DOHH2 (cell line): ENCODE measurements around the gene MROH7.

ENCODE experiments used
- H3F3A ChIP-seq: fragments of 200-600 bp; sonication (generic), shearing (Covaris generic); 2 replicates; pipeline ENCODE4 v1.6.0; 2016; ENCODE audit warnings: antibody characterized with exemption, mild to moderate bottlenecking; ENCODE audit not compliant: control insufficient read depth, insufficient read depth
- H3K27ac ChIP-seq: fragments of 200-600 bp; sonication (generic); 2 replicates; pipeline ENCODE4 v1.5.1; 2014; ENCODE audit warnings: low read depth, mild to moderate bottlenecking, low read length, moderate library complexity
- H3K27me3 ChIP-seq: fragments of 200-600 bp; sonication (generic); 2 replicates; pipeline ENCODE4 v1.6.1; 2014; ENCODE audit warnings: mild to moderate bottlenecking, low read length, mixed read lengths; ENCODE audit not compliant: control insufficient read depth
- H3K36me3 ChIP-seq: fragments of 200-600 bp; sonication (generic); 2 replicates; pipeline ENCODE4 v1.6.1; 2014; ENCODE audit warnings: mild to moderate bottlenecking, low read length, moderate library complexity, mixed read lengths; ENCODE audit not compliant: control insufficient read depth
- H3K4me1 ChIP-seq: fragments of 200-600 bp; sonication (generic); 2 replicates; pipeline ENCODE4 v1.6.1; 2014; ENCODE audit warnings: mild to moderate bottlenecking, low read length, mixed read lengths; ENCODE audit not compliant: control insufficient read depth
- H3K4me2 ChIP-seq: fragments of 200-600 bp; sonication (generic); 2 replicates; pipeline ENCODE4 v1.6.0; 2014; ENCODE audit warnings: mild to moderate bottlenecking, low read length, moderate library complexity
- H3K4me3 ChIP-seq: fragments of 200-600 bp; sonication (generic); 2 replicates; pipeline ENCODE4 v1.5.1; 2014; ENCODE audit warnings: mild to moderate bottlenecking, low read length, mixed read lengths
- H3K79me2 ChIP-seq: fragments of 200-600 bp; sonication (generic); 2 replicates; pipeline ENCODE4 v1.6.1; 2014; ENCODE audit warnings: mild to moderate bottlenecking, low read length, mixed read lengths; ENCODE audit not compliant: control insufficient read depth
- H3K9me2 ChIP-seq: fragments of 200-600 bp; sonication (generic); replicated peaks from 2 replicates; pipeline ENCODE4 v1.6.1; 2014; ENCODE audit warnings: mild to moderate bottlenecking, low read length, mixed read lengths; ENCODE audit not compliant: control insufficient read depth
- H3K9me3 ChIP-seq: fragments of 200-600 bp; sonication (generic); 2 replicates; pipeline ENCODE4 v1.6.1; 2014; ENCODE audit warnings: antibody characterized with exemption, low read length, mixed read lengths; ENCODE audit not compliant: control insufficient read depth, insufficient read depth
- H4K20me1 ChIP-seq: fragments of 200-600 bp; sonication (generic); 2 replicates; pipeline ENCODE4 v1.6.0; 2014; ENCODE audit warnings: low read depth, mild to moderate bottlenecking, antibody characterized with exemption, low read length, moderate library complexity; ENCODE audit not compliant: control insufficient read depth, insufficient read depth
- EZH2phosphoT487 ChIP-seq: fragments of 200-600 bp; sonication (generic); IDR thresholded peaks from 2 replicates; pipeline ENCODE4 v1.6.1; 2017; ENCODE audit warnings: borderline replicate concordance, mild to moderate bottlenecking, antibody characterized with exemption, low read length, moderate library complexity, mixed read lengths
- TF ChIP-seq, protein P1 (sequence below): fragments of 200-600 bp; sonication (generic); IDR thresholded peaks from one replicate; pipeline ENCODE4 v1.5.1; 2014; ENCODE audit warnings: antibody characterized with exemption, mild to moderate bottlenecking, low read depth, low read length; ENCODE audit not compliant: poor library complexity, severe bottlenecking

MROH7 gene

DNA sequence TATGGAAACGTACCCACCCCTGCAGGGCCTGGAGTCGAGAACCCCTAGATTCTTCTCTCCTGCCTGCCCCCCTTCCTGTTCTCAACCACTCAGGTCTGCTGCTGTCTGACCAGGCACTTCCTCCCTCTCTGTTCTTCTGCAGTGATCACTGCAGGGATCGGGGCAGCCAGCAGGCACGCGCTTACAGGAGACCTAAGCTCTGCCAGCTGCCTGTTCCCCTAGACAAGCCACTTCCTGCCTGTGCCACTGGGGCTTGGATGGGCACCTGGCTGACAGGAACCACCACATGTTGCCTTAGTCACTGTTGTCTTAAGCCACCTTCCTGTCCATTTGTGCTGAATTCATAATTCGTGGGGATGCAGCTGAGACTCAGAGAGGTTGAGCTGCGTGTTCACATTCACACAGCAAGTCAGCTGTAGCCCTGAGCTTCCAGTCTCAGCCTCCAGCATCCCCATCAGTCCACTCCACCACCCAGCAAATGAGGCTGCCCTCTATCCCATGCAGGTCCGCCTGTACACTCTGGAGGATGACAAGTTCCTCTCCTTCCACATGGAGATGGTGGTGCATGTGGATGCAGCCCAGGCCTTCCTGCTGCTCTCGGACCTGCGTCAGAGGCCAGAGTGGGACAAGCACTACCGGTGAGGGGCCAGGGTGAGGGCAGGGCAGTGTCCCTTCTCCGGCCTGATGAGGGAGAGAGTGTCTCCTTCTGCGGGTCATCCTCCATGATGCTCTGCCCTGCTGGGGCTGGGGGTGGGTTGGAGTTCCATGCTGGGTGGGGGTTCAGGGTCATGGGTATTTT, 36.8 kb upstream of the MROH7 start:
- Histone ChIP-seq H4K20me1 (no peaks in the 10 kb centered on the region), H3K27ac (no peak overlapping the region), H3K4me2 (no peak overlapping the region)

DNA sequence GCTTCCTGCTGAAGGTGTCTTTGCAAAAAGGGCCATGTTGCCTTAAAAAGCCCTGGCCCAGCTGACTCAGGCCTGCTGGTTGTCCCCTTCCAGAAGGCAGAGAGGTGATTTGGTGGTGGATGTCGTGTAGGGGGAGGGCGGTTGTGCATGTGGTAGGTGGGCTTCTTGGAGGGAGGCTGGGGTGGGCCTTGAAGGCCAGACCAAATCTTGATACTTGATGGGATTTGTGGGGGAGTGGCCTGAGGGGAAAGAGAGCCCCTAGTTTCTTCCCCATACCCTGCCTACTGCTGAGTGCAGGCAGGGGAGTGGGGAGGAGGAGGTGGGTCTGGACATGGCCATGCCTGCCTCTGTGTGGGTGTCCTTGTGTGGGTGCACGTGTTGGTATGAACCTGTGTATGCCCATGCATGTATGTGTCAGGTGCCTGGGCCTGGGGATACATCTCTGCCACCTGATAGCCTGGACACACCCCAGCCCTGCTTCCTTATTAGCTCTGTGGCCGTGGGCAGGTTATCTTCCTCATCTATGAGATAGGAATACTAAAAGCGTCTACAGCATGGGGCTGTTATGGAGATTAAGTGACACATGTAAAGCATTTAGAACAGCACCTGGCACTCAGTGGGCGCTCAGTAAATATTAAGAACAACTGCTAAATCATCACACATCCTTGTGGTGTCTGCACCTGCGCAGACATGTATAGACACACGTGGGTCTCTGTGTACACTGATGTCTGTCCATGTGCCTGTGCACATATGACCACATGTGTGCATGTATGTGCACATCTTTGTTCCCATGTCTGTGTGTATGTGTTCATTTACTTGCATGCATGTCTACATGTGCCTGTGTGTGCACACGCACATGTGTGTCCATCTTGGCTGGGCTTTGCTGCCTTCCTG, 35.2 kb upstream of the MROH7 start:
- no peak for TF ChIP-seq EZH2phosphoT487
- TF ChIP-seq, protein P1, sequence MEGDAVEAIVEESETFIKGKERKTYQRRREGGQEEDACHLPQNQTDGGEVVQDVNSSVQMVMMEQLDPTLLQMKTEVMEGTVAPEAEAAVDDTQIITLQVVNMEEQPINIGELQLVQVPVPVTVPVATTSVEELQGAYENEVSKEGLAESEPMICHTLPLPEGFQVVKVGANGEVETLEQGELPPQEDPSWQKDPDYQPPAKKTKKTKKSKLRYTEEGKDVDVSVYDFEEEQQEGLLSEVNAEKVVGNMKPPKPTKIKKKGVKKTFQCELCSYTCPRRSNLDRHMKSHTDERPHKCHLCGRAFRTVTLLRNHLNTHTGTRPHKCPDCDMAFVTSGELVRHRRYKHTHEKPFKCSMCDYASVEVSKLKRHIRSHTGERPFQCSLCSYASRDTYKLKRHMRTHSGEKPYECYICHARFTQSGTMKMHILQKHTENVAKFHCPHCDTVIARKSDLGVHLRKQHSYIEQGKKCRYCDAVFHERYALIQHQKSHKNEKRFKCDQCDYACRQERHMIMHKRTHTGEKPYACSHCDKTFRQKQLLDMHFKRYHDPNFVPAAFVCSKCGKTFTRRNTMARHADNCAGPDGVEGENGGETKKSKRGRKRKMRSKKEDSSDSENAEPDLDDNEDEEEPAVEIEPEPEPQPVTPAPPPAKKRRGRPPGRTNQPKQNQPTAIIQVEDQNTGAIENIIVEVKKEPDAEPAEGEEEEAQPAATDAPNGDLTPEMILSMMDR = no peak
- H3K27ac ChIP-seq = no peak overlapping the region
- no peaks in the 10 kb centered on the region for H3K27me3 ChIP-seq
- no peaks in the 10 kb centered on the region for H3F3A ChIP-seq
- H4K20me1 ChIP-seq = no peaks in the 10 kb centered on the region
- H3K9me3 ChIP-seq = no peaks in the 10 kb centered on the region
- H3K9me2 ChIP-seq = no peaks in the 10 kb centered on the region
- H3K36me3 ChIP-seq = no peaks in the 10 kb centered on the region
- no peaks in the 10 kb centered on the region for H3K79me2 ChIP-seq
- H3K4me1 ChIP-seq = no peaks in the 10 kb centered on the region; the same call in 1 of the 2 replicates
- H3K4me2 ChIP-seq = no peak overlapping the region
- no peak overlapping the region for H3K4me3 ChIP-seq

More for the DNA sequence above, 36.8 kb upstream of the MROH7 start:
- no peaks in the 10 kb centered on the region for H3K9me2 ChIP-seq
- no peaks in the 10 kb centered on the region for H3K27me3 ChIP-seq
- H3K36me3 ChIP-seq = no peaks in the 10 kb centered on the region
- no peaks in the 10 kb centered on the region for H3F3A ChIP-seq
- TF ChIP-seq, protein P1 = no peak
- no peak for TF ChIP-seq EZH2phosphoT487
- H3K79me2 ChIP-seq = no peaks in the 10 kb centered on the region
- H3K4me3 ChIP-seq = no peak overlapping the region
- no peaks in the 10 kb centered on the region for H3K9me3 ChIP-seq
- H3K4me1 ChIP-seq = no peaks in the 10 kb centered on the region; the same call in 1 of the 2 replicates

DNA sequence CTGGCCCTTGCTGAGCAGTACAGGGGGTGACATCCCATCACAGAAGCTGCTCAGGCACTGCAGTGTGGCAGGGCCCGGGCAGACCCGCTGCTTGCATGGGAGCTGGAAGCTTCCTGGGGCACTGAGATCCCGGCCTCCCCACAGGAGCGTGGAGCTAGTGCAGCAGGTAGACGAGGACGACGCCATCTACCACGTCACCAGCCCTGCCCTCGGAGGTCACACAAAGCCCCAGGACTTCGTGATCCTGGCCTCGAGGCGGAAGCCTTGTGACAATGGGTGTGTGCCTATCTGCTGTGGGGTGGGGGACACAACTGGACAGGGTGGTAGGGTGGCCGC, 34.6 kb upstream of the MROH7 start:
- no peak overlapping the region for H3K27ac ChIP-seq
- no peaks in the 10 kb centered on the region for H3K9me3 ChIP-seq
- no peaks in the 10 kb centered on the region; the same call in 1 of the 2 replicates for H3K4me1 ChIP-seq
- no peak overlapping the region for H3K4me2 ChIP-seq
- no peaks in the 10 kb centered on the region for H3F3A ChIP-seq
- H3K9me2 ChIP-seq = no peaks in the 10 kb centered on the region
- no peaks in the 10 kb centered on the region for H3K36me3 ChIP-seq
- H3K27me3 ChIP-seq = no peaks in the 10 kb centered on the region
- no peak for TF ChIP-seq EZH2phosphoT487
- TF ChIP-seq, protein P1 = no peak
- no peaks in the 10 kb centered on the region for H4K20me1 ChIP-seq
- no peaks in the 10 kb centered on the region for H3K79me2 ChIP-seq
- H3K4me3 ChIP-seq = no peak overlapping the region
